ENCODE measurements around the gene NPPA. TPM values are rescaled to one million over a fixed set of nuclear protein-coding genes. Genes with fewer than 3 reads are reported as not detected.

NPPA gene
- polyA plus RNA-seq, 1 of the 3 experiments (the other 2 are of a cell fraction), result not detected

DNA sequence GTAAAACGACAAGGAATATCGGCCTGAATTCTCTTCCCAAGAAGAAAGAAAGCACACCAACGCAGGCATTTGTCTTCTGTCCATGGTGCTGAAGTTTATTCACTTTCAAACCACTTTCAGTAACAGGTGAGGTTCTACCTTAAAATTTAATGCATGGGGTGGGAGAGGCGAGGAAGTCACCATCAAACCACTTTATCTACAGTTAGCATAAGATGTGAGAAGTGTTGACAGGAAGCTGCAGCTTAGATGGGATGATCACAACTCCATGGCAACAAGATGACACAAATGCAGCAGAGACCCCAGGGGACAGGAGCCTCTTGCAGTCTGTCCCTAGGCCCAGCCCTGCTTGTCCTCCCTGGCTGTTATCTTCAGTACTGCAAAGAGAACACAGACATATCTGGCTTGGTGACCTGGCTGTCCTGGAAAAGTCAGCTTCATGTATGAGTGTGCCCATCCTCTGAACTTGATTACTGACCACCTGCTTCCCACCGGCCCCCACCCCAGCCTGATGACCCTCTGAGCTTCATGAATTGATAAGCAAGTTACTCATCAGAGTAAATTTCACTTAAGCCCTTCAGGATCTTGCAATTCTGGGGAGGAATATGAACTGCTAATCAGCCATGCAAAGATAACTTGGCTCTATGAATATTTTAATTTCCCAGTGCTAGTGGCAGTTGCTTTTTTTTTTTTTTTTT lies 1.8 kb downstream of the NPPA start:
- CTCF ChIA-PET, result interaction anchor here (0.6 to 15.4 kb wide), 6 partner anchors 14 to 156 kb away, joined by 3 to 316 read pairs (median 4); no protein-coding TSS in a partner anchor
- 81% methylated on average over 5 of the region's 5 CpGs for WGBS (ENCODE audit: low lambda C conversion rate)
- no peaks in the 10 kb centered on the region for H3K27me3 ChIP-seq (ENCODE audit: insufficient read depth)
- peaks cover 0 to 52% of the 10 kb centered on the region in 2 experiments; a peak in 2 of 4 replicates for H3K4me1 ChIP-seq (ENCODE audit: control insufficient read depth in 1 of 2, insufficient read depth in 2 of 2, low read depth in 1 of 2, low read length in 1 of 2)
- peaks cover 22 to 26% of the 10 kb centered on the region in 2 experiments for H3K36me3 ChIP-seq (replicated peaks in 1 of 2; ENCODE audit: control insufficient read depth in 1 of 2, insufficient read depth in 2 of 2, low read length in 1 of 2)
- peaks cover 6% of the 10 kb centered on the region; the same call in 1 of the 2 replicates for H4K20me1 ChIP-seq (ENCODE audit: insufficient read depth)
- no peaks in the 10 kb centered on the region for H3K9me3 ChIP-seq
- H3K9ac ChIP-seq, result no peak overlapping the region
- POLR2A ChIA-PET, result interaction anchor here (0.6 to 4.0 kb wide), 3 partner anchors 36 to 89 kb away, joined by 3 to 29 read pairs (median 15); partner anchors contain the start of gene PLOD1
- no peak overlapping the region for H3K4me3 ChIP-seq (ENCODE audit: low read depth in 2 of 2, low read length in 1 of 2)
- peak; percentile 57 for DNase-seq
- H2AFZ ChIP-seq (ENCODE audit: low read depth), result no peak overlapping the region
- no peaks in the 10 kb centered on the region for H3F3A ChIP-seq (replicated peaks; ENCODE audit: insufficient read depth)
- no peaks in the 10 kb centered on the region for H3K79me2 ChIP-seq (ENCODE audit: insufficient read depth)
- H3K9me2 ChIP-seq, result no peaks in the 10 kb centered on the region
- no peak for TF ChIP-seq GABPA (IDR thresholded peaks at IDR 0.05; ENCODE audit: low read depth)
- TF ChIP-seq, protein P1, sequence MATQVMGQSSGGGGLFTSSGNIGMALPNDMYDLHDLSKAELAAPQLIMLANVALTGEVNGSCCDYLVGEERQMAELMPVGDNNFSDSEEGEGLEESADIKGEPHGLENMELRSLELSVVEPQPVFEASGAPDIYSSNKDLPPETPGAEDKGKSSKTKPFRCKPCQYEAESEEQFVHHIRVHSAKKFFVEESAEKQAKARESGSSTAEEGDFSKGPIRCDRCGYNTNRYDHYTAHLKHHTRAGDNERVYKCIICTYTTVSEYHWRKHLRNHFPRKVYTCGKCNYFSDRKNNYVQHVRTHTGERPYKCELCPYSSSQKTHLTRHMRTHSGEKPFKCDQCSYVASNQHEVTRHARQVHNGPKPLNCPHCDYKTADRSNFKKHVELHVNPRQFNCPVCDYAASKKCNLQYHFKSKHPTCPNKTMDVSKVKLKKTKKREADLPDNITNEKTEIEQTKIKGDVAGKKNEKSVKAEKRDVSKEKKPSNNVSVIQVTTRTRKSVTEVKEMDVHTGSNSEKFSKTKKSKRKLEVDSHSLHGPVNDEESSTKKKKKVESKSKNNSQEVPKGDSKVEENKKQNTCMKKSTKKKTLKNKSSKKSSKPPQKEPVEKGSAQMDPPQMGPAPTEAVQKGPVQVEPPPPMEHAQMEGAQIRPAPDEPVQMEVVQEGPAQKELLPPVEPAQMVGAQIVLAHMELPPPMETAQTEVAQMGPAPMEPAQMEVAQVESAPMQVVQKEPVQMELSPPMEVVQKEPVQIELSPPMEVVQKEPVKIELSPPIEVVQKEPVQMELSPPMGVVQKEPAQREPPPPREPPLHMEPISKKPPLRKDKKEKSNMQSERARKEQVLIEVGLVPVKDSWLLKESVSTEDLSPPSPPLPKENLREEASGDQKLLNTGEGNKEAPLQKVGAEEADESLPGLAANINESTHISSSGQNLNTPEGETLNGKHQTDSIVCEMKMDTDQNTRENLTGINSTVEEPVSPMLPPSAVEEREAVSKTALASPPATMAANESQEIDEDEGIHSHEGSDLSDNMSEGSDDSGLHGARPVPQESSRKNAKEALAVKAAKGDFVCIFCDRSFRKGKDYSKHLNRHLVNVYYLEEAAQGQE (IDR thresholded peaks at IDR 0.05; ENCODE audit: low read depth, low read length), result peak; percentile 95
- no peak overlapping the region for H3K4me2 ChIP-seq
- peak overlapping the region in 1 of 2 experiments; percentile 56; a peak in 2 of 4 replicates for H3K27ac ChIP-seq (ENCODE audit: low read depth in 2 of 2, low read length in 1 of 2)

DNA sequence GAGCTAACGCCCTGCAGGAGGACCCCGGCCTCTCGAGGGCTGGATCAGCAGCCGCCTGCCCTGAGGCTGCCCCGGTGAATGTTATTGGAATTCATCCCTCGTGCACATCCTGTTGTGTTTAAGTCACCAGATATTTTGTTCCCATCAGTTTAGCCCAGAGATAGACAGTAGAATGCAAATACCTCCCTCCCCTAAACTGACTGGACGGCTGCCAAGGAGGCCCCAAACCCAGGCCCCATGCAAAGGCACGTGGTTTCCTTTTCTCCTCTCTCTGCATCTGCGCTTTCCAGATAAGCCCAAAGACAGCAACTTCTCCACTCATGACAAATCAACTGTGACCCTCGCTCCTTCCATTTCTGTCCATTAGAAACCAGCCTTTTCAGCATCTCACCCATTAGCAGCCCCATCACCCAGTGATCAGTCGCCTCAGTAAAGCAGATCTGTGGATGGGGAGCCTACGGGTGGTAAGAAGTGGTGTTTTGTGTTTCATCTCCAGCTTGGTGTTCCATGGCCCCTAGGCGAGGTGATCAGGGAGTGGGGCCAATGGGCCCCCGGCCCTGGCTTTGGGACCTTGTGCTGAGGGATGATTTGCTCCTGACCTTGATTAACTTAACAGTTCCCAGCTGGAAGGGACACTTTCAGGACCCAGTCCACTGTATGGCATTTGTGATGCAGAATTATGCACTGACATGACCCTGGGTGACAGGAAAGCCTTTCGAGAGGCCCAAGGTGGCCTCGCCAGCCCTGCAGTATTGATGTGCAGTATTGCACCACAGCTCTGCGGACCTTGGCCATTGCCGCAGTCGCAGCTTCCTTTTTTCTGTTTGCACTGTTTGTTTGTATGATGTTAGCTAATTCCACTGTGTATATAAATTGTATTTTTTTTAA lies 5.2 kb downstream of the NPPA start:
- 71% methylated on average over 18 of the region's 19 CpGs for WGBS (ENCODE audit: low lambda C conversion rate)
- ChIA-PET POLR2A (interaction anchor here (1.1 to 3.7 kb wide), 5 partner anchors 35 to 66 kb away, joined by 3 to 34 read pairs (median 3); no protein-coding TSS in a partner anchor), CTCF (interaction anchor here (1.5 to 15.4 kb wide), 5 partner anchors 32 to 65 kb away, joined by 6 to 316 read pairs (median 42); no protein-coding TSS in a partner anchor)
- Histone ChIP-seq H3K4me2 (no peak overlapping the region), H3K4me1 (ENCODE audit: control insufficient read depth in 1 of 2, insufficient read depth in 2 of 2, low read depth in 1 of 2, low read length in 1 of 2) (peaks cover 0 to 42% of the 10 kb centered on the region in 2 experiments; a peak in 2 of 4 replicates), H3K9ac (no peak overlapping the region), H3K27ac (ENCODE audit: low read depth in 2 of 2, low read length in 1 of 2) (peak overlapping the region in 1 of 2 experiments; percentile 93; a peak in 2 of 4 replicates), H4K20me1 (ENCODE audit: insufficient read depth) (peaks cover 10% of the 10 kb centered on the region; the same call in 1 of the 2 replicates), H2AFZ (ENCODE audit: low read depth) (no peak overlapping the region), H3K9me3 (no peaks in the 10 kb centered on the region), H3K79me2 (ENCODE audit: insufficient read depth) (no peaks in the 10 kb centered on the region), H3F3A (replicated peaks; ENCODE audit: insufficient read depth) (no peaks in the 10 kb centered on the region), H3K9me2 (no peaks in the 10 kb centered on the region), H3K36me3 (replicated peaks in 1 of 2; ENCODE audit: control insufficient read depth in 1 of 2, insufficient read depth in 2 of 2, low read length in 1 of 2) (peaks cover 39 to 56% of the 10 kb centered on the region in 2 experiments), H3K4me3 (ENCODE audit: low read depth in 2 of 2, low read length in 1 of 2) (no peak overlapping the region), H3K27me3 (ENCODE audit: insufficient read depth) (no peaks in the 10 kb centered on the region)
- TF ChIP-seq, protein P1 (IDR thresholded peaks at IDR 0.05; ENCODE audit: low read depth, low read length), result no peak
- TF ChIP-seq EP300 (IDR thresholded peaks at IDR 0.05; ENCODE audit: borderline replicate concordance in 1 of 2, low read depth in 1 of 2, low read length in 1 of 2) (peak in 1 of 2 experiments; percentile 50; a peak in 2 of 4 replicates), RFX5 (IDR thresholded peaks at IDR 0.05; ENCODE audit: low read length) (no peak), CHD2 (IDR thresholded peaks at IDR 0.05; ENCODE audit: low read length, partially characterized antibody) (no peak), TAF1 (IDR thresholded peaks at IDR 0.05; ENCODE audit: borderline replicate concordance, low read depth, low read length) (no peak), NRF1 (IDR thresholded peaks at IDR 0.05; ENCODE audit: low read depth, low read length) (no peak), GATA2 (CRISPR knock-in tag; IDR thresholded peaks at IDR 0.05) (peak; percentile 50), MXI1 (IDR thresholded peaks at IDR 0.05; ENCODE audit: low read depth, low read length) (peak; percentile 90), FOXM1 (IDR thresholded peaks at IDR 0.05; ENCODE audit: low read depth) (no peak), RCOR1 (IDR thresholded peaks at IDR 0.05; ENCODE audit: low read length) (peak; percentile 81; the same call in 1 of the 2 replicates)
- TF ChIP-seq, protein P2, sequence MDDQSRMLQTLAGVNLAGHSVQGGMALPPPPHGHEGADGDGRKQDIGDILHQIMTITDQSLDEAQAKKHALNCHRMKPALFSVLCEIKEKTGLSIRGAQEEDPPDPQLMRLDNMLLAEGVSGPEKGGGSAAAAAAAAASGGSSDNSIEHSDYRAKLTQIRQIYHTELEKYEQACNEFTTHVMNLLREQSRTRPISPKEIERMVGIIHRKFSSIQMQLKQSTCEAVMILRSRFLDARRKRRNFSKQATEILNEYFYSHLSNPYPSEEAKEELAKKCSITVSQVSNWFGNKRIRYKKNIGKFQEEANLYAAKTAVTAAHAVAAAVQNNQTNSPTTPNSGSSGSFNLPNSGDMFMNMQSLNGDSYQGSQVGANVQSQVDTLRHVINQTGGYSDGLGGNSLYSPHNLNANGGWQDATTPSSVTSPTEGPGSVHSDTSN (IDR thresholded peaks at IDR 0.05), result no peak
- peak; percentile 81 for DNase-seq

Data from SK-N-SH (cell line).